B cell (primary cell): ENCODE data around the gene SETD9.

ENCODE experiments used
- EZH2 ChIP-seq: IDR thresholded peaks from 2 replicates; pipeline ENCODE4 v1.6.1; 2012; ENCODE audit warnings: borderline replicate concordance, low read depth, mild to moderate bottlenecking, moderate library complexity, low read length; ENCODE audit not compliant: insufficient read depth, poor library complexity, severe bottlenecking
- TF ChIP-seq, protein P1 (sequence below): fragments of 200-600 bp; IDR thresholded peaks from one replicate; pipeline ENCODE4 v1.8.0; 2022; ENCODE audit warnings: antibody characterized with exemption, mild to moderate bottlenecking

DNA sequence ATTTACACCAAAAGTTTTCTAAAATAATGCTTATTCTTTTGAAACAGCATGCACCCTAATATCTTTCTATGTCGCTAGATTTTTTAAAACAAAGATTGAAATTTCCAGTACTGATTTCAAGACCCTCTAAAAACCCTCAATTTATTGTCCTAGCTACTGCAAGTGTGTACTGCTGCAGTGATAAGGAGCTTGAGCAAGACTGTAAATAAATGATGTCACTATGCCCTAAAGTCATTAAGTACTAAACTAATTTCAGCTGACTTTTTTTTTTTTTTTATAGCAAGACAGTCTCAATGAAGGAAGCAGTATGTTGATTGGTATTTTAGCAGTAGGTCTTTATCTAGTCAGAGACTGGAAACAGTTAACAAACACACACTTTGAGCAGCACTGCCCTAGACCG, 54.8 kb downstream of the SETD9 start:
- TF ChIP-seq, protein P1, sequence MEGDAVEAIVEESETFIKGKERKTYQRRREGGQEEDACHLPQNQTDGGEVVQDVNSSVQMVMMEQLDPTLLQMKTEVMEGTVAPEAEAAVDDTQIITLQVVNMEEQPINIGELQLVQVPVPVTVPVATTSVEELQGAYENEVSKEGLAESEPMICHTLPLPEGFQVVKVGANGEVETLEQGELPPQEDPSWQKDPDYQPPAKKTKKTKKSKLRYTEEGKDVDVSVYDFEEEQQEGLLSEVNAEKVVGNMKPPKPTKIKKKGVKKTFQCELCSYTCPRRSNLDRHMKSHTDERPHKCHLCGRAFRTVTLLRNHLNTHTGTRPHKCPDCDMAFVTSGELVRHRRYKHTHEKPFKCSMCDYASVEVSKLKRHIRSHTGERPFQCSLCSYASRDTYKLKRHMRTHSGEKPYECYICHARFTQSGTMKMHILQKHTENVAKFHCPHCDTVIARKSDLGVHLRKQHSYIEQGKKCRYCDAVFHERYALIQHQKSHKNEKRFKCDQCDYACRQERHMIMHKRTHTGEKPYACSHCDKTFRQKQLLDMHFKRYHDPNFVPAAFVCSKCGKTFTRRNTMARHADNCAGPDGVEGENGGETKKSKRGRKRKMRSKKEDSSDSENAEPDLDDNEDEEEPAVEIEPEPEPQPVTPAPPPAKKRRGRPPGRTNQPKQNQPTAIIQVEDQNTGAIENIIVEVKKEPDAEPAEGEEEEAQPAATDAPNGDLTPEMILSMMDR, result no peak
- no peak for TF ChIP-seq EZH2
